HepG2 (cell line): Measurements from ENCODE around the gene VEGFC. TPM values are rescaled to one million over a fixed set of nuclear protein-coding genes. Genes with fewer than 3 reads are reported as not detected.

ENCODE experiments used
- ATAC-seq: fragments of 200-7000 bp; cut with Tn5 transposase; 3 replicates; pipeline ENCODE4 v1.9.1; 2020; ENCODE audit warnings: mild to moderate bottlenecking, moderate library complexity
- BruUV-seq: library from RNA; stranded (reverse); fragments of 400-500 nt; replicated peaks from 2 replicates; lab custom pipeline; 2021; lab: Mats Ljungman, UMichigan
- CTCF ChIA-PET: fragments of 300-600 bp; formaldehyde crosslinking; extraction: SDS; loops from one replicate; lab custom pipeline; 2021; ENCODE audit warnings: low total read pairs, inconsistent platforms, low intra/inter-chr PET ratio; lab: Yijun Ruan, JAX
- POLR2A ChIA-PET: fragments of 350-600 bp; sonication (Branson Sonifier 250); formaldehyde crosslinking; loops from one replicate; lab custom pipeline; 2020; ENCODE audit warnings: antibody characterized with exemption, inconsistent platforms; lab: Yijun Ruan, JAX
- DNase-seq: peaks from one replicate; pipeline ENCODE4 v3.0.0-alpha.2; 2015; ENCODE audit warnings: low spot score
- FAIRE-seq: peaks from 3 replicates; lab custom pipeline; 2011; peaks lifted over from hg19 to GRCh38; lab: Jason Lieb, UNC
- H2AFZ ChIP-seq: one replicate; pipeline ENCODE4 v1.6.1; 2011; ENCODE audit warnings: low read length, inconsistent platforms
- H3K27ac ChIP-seq: fragments of 300-600 bp; 3 replicates; pipeline ENCODE4 v1.8.0; 2011; ENCODE audit warnings: mixed run types, mild to moderate bottlenecking, mixed read lengths, low read length, inconsistent platforms; ENCODE audit not compliant: insufficient read depth; ENCODE audit errors: extremely low read length
- H3K27me3 ChIP-seq, 2 experiments: fragments of 200-600 bp in 1 of 2; 2 replicates in 1 of 2; 3 replicates in 1 of 2; pipeline versions ENCODE4 v1.6.0 to v1.8.0; 2011; ENCODE audit warnings: low read length in 2 of 2, mild to moderate bottlenecking in 2 of 2, moderate library complexity in 2 of 2, inconsistent platforms in 1 of 2; ENCODE audit not compliant: insufficient read depth in 2 of 2, control insufficient read depth in 1 of 2
- H3K36me3 ChIP-seq, 2 experiments: fragments of 200-600 bp in 1 of 2; replicated peaks in 1 of 2; 2 replicates in 1 of 2; 3 replicates in 1 of 2; pipeline versions ENCODE4 v1.5.1 to v1.8.0; 2011; ENCODE audit warnings: low read length in 2 of 2, inconsistent platforms in 1 of 2; ENCODE audit not compliant: insufficient read depth in 2 of 2, control insufficient read depth in 1 of 2
- H3K4me1 ChIP-seq: 2 replicates; pipeline ENCODE4 v1.5.1; 2012; ENCODE audit warnings: low read length, inconsistent platforms; ENCODE audit not compliant: insufficient read depth
- H3K4me2 ChIP-seq: 2 replicates; pipeline ENCODE4 v1.6.0; 2011; ENCODE audit warnings: low read depth, low read length, inconsistent platforms
- H3K4me3 ChIP-seq, 3 experiments: fragments of 200-600 bp in 1 of 3; sonication (generic), shearing (Covaris generic) in 1 of 3; replicated peaks in 1 of 3; 2 replicates each; pipeline ENCODE4 v1.5.1; 2011 to 2016; ENCODE audit warnings: low read length in 3 of 3, inconsistent platforms in 2 of 3, low read depth in 2 of 3, mild to moderate bottlenecking in 2 of 3, control low read depth in 1 of 3, mixed read lengths in 1 of 3; ENCODE audit not compliant: insufficient read depth in 1 of 3
- H3K79me2 ChIP-seq: one replicate; pipeline ENCODE4 v1.6.1; 2011; ENCODE audit warnings: low read length, inconsistent platforms; ENCODE audit not compliant: insufficient read depth
- H3K9ac ChIP-seq: 2 replicates; pipeline ENCODE4 v1.6.0; 2011; ENCODE audit warnings: mild to moderate bottlenecking, low read depth, low read length, inconsistent platforms; ENCODE audit not compliant: insufficient read depth
- H3K9me3 ChIP-seq: 2 replicates; pipeline ENCODE4 v1.5.1; 2012; ENCODE audit warnings: mild to moderate bottlenecking, low read length
- H4K20me1 ChIP-seq: 2 replicates; pipeline ENCODE4 v1.6.0; 2011; ENCODE audit warnings: inconsistent platforms, mild to moderate bottlenecking, low read length, moderate library complexity; ENCODE audit not compliant: insufficient read depth
- PHF8 ChIP-seq: sonication (generic); formaldehyde crosslinking; IDR thresholded peaks from 2 replicates; pipeline ENCODE4 v1.5.0; 2020; ENCODE audit warnings: missing genetic modification reagents
- RBM22 ChIP-seq: fragments of 200-400 bp; formaldehyde crosslinking; optimal IDR thresholded peaks from 2 replicates; pipeline ENCODE3; 2017; ENCODE audit warnings: mild to moderate bottlenecking, low read length, moderate library complexity
- U2AF2 ChIP-seq: fragments of 200-400 bp; formaldehyde crosslinking; IDR thresholded peaks from 2 replicates; pipeline ENCODE4 v1.6.1; 2017; ENCODE audit warnings: low read depth, mild to moderate bottlenecking, low read length
- ZBTB34 ChIP-seq: sonication (generic); formaldehyde crosslinking; IDR thresholded peaks from 2 replicates; pipeline ENCODE4 v1.8.0; 2022; ENCODE audit warnings: mild to moderate bottlenecking, missing genetic modification reagents
- ZNF207 ChIP-seq: fragments of 450-650 bp; IDR thresholded peaks from 2 replicates; pipeline ENCODE4 v1.6.1; 2016; ENCODE audit warnings: antibody characterized with exemption, borderline replicate concordance
- ZNF616 ChIP-seq: sonication (generic); formaldehyde crosslinking; IDR thresholded peaks from 2 replicates; pipeline ENCODE4 v1.5.0; 2020; ENCODE audit warnings: low read depth, mild to moderate bottlenecking, missing genetic modification reagents
- ZNF784 ChIP-seq: sonication (generic); formaldehyde crosslinking; IDR thresholded peaks from 2 replicates; pipeline ENCODE4 v1.5.1; 2020; ENCODE audit warnings: missing genetic modification reagents, mild to moderate bottlenecking, borderline replicate concordance
- ZZZ3 ChIP-seq: sonication (generic); formaldehyde crosslinking; IDR thresholded peaks from 2 replicates; pipeline ENCODE4 v1.4.0; 2020; ENCODE audit warnings: missing genetic modification reagents, mild to moderate bottlenecking, borderline replicate concordance
- WGBS: methylation state at CpG from one replicate; pipeline ENCODE4 v1.1.6; 2017; ENCODE audit warnings: low lambda C conversion rate; 5-methylcytosine and 5-hydroxymethylcytosine counted together
- in situ Hi-C: cut with HindIII; loops from 2 replicates; pipeline ENCODE4 v1.10.0; 2017; ENCODE audit warnings: low pct_unique_long_range_greater_than_20kb; ENCODE audit not compliant: extremely low pct_ligation_motif_present
- intact Hi-C: fragments of 100-400 bp; cut with micrococcal nuclease; formaldehyde crosslinking; loops from one replicate; pipeline ENCODE4 v1.10.0; 2022; ENCODE audit not compliant: unreplicated experiment
- polyA plus RNA-seq, 8 experiments: library from polyadenylated mRNA; depleted of rRNA in 3 of 8; stranded (reverse) in 7 of 8; unstranded in 1 of 8; fragments of >200 nt; fragmentation: Illumina TruSeq in 4 of 8; extraction: Trizol in 4 of 8; gene quantifications; 2 replicates each; pipeline versions ENCODE4 v1.2.1 to v1.2.3, GENCODE V29; 2011 to 2016; ENCODE audit warnings: low read depth in 4 of 8, missing spikeins in 1 of 8, mixed read lengths in 1 of 8; ENCODE audit not compliant: insufficient read depth in 1 of 8
- total RNA-seq, 5 experiments: library from RNA; depleted of rRNA; stranded (reverse); fragments of >200 nt; fragmentation: Illumina TruSeq; extraction: Trizol; gene quantifications; 2 replicates each; pipeline ENCODE4 v1.2.3, GENCODE V29; 2016; ENCODE audit warnings: low read depth in 1 of 5
- TF ChIP-seq, protein P1 (sequence below): sonication (generic); formaldehyde crosslinking; IDR thresholded peaks from 2 replicates; pipeline ENCODE4 v1.4.0; 2020; ENCODE audit warnings: missing genetic modification reagents
- TF ChIP-seq, protein P2 (sequence below): IDR thresholded peaks from 2 replicates; pipeline ENCODE4 v1.6.1; 2016; ENCODE audit warnings: low read depth, missing genetic modification reagents, missing compliant biosample characterization
- TF ChIP-seq, protein P3 (sequence below): sonication (generic); formaldehyde crosslinking; IDR thresholded peaks from 2 replicates; pipeline ENCODE4 v1.5.0; 2020; ENCODE audit warnings: mild to moderate bottlenecking, missing genetic modification reagents, borderline replicate concordance

Gene VEGFC
- total and polyA plus RNA-seq, 2 of the 13 experiments (the other 11 are each of a cell fraction or from before 2014, with no cell fraction given) = not detected

- TF ChIP-seq, protein P1, sequence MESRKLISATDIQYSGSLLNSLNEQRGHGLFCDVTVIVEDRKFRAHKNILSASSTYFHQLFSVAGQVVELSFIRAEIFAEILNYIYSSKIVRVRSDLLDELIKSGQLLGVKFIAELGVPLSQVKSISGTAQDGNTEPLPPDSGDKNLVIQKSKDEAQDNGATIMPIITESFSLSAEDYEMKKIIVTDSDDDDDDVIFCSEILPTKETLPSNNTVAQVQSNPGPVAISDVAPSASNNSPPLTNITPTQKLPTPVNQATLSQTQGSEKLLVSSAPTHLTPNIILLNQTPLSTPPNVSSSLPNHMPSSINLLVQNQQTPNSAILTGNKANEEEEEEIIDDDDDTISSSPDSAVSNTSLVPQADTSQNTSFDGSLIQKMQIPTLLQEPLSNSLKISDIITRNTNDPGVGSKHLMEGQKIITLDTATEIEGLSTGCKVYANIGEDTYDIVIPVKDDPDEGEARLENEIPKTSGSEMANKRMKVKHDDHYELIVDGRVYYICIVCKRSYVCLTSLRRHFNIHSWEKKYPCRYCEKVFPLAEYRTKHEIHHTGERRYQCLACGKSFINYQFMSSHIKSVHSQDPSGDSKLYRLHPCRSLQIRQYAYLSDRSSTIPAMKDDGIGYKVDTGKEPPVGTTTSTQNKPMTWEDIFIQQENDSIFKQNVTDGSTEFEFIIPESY (CRISPR knock-in tag) = no peak
- TF ChIP-seq RBM22 (no peak), PHF8 (no peak), ZNF616 (CRISPR knock-in tag) (no peak)
- TF ChIP-seq, protein P2, sequence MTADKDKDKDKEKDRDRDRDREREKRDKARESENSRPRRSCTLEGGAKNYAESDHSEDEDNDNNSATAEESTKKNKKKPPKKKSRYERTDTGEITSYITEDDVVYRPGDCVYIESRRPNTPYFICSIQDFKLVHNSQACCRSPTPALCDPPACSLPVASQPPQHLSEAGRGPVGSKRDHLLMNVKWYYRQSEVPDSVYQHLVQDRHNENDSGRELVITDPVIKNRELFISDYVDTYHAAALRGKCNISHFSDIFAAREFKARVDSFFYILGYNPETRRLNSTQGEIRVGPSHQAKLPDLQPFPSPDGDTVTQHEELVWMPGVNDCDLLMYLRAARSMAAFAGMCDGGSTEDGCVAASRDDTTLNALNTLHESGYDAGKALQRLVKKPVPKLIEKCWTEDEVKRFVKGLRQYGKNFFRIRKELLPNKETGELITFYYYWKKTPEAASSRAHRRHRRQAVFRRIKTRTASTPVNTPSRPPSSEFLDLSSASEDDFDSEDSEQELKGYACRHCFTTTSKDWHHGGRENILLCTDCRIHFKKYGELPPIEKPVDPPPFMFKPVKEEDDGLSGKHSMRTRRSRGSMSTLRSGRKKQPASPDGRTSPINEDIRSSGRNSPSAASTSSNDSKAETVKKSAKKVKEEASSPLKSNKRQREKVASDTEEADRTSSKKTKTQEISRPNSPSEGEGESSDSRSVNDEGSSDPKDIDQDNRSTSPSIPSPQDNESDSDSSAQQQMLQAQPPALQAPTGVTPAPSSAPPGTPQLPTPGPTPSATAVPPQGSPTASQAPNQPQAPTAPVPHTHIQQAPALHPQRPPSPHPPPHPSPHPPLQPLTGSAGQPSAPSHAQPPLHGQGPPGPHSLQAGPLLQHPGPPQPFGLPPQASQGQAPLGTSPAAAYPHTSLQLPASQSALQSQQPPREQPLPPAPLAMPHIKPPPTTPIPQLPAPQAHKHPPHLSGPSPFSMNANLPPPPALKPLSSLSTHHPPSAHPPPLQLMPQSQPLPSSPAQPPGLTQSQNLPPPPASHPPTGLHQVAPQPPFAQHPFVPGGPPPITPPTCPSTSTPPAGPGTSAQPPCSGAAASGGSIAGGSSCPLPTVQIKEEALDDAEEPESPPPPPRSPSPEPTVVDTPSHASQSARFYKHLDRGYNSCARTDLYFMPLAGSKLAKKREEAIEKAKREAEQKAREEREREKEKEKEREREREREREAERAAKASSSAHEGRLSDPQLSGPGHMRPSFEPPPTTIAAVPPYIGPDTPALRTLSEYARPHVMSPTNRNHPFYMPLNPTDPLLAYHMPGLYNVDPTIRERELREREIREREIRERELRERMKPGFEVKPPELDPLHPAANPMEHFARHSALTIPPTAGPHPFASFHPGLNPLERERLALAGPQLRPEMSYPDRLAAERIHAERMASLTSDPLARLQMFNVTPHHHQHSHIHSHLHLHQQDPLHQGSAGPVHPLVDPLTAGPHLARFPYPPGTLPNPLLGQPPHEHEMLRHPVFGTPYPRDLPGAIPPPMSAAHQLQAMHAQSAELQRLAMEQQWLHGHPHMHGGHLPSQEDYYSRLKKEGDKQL (CRISPR knock-in tag) = no peak
Measured at GRCh38 chr4:176774852-176775251, 17.9 kb downstream of the VEGFC start (continued).

DNA sequence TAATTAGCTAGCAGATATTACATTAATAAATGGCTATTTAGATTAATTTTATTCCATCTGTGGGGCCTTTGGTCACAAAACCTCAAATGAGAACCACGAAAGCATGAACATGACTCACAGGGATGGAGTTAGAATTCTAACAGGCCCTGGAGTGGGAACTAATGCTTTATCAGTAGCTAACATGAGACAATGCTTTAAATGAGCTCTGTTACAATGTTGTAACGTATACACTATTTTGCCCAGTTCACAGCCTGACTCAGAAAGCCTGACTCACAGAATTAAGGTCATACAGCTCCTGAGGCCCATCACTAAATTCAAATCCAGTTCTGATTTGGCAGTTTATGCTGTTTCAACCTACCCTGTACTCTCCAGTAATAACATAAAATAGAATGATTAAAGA, 23.2 kb downstream of the VEGFC start:
- FAIRE-seq = no peak
- BruUV-seq = no TSS peak
- H3K36me3 ChIP-seq = no peaks in the 10 kb centered on the region
- DNase-seq = no peak
- no peak overlapping the region for H3K4me3 ChIP-seq
- no peak overlapping the region for H2AFZ ChIP-seq
- in situ Hi-C loops (no loop called here), intact Hi-C loops (no loop called here)
- H3K9ac ChIP-seq = no peak overlapping the region
- ChIA-PET CTCF (no interaction called here), POLR2A (no interaction called here)
- H3K4me2 ChIP-seq = no peak overlapping the region
- no peak for ATAC-seq
- no peaks in the 10 kb centered on the region for H4K20me1 ChIP-seq
- no peaks in the 10 kb centered on the region for H3K27me3 ChIP-seq
- H3K4me1 ChIP-seq = no peaks in the 10 kb centered on the region
- no peak overlapping the region for H3K27ac ChIP-seq
- no peaks in the 10 kb centered on the region for H3K9me3 ChIP-seq
- H3K79me2 ChIP-seq = no peaks in the 10 kb centered on the region
- 2% methylated on average over 2 of the region's 2 CpGs for WGBS
- no peak for TF ChIP-seq ZNF784 (CRISPR knock-in tag)
- TF ChIP-seq, protein P3, sequence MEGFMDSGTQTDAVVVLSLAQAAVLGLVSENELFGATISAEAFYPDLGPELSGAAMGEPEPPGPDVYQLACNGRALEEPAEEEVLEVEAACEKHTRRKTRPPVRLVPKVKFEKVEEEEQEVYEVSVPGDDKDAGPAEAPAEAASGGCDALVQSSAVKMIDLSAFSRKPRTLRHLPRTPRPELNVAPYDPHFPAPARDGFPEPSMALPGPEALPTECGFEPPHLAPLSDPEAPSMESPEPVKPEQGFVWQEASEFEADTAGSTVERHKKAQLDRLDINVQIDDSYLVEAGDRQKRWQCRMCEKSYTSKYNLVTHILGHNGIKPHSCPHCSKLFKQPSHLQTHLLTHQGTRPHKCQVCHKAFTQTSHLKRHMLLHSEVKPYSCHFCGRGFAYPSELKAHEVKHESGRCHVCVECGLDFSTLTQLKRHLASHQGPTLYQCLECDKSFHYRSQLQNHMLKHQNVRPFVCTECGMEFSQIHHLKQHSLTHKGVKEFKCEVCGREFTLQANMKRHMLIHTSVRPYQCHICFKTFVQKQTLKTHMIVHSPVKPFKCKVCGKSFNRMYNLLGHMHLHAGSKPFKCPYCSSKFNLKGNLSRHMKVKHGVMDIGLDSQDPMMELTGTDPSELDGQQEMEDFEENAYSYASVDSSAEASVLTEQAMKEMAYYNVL (CRISPR knock-in tag) = no peak
- no peak for TF ChIP-seq ZNF207
- no peak for TF ChIP-seq ZBTB34 (CRISPR knock-in tag)
- no peak for TF ChIP-seq ZZZ3 (CRISPR knock-in tag)
- no peak for TF ChIP-seq U2AF2
